K562 (cell line): ENCODE measurements around the gene NCOA3. TPM values are rescaled to one million over a fixed set of nuclear protein-coding genes. Genes with fewer than 3 reads are reported as not detected.

Experiments
- CUX1 ChIP-seq: fragments of 200-800 bp; sonication (Bioruptor generic); IDR thresholded peaks from 2 replicates; pipeline ENCODE4 v1.6.1; 2016; ENCODE audit warnings: missing genetic modification characterization, missing compliant biosample characterization
- E2F6 ChIP-seq, 2 experiments: IDR thresholded peaks; 2 replicates each; pipeline ENCODE4 v1.6.1; 2011; ENCODE audit warnings: borderline replicate concordance in 1 of 2, control low read depth in 1 of 2, low read depth in 1 of 2, low read length in 1 of 2, mild to moderate bottlenecking in 1 of 2, mixed read lengths in 1 of 2, moderate library complexity in 1 of 2; ENCODE audit not compliant: insufficient read depth in 1 of 2, insufficient read length in 1 of 2, poor library complexity in 1 of 2, severe bottlenecking in 1 of 2; ENCODE audit errors: extremely low read depth in 1 of 2
- MBD1 ChIP-seq: fragments of 250-450 bp; sonication (Bioruptor Pico); IDR thresholded peaks from 2 replicates; pipeline ENCODE4 v1.8.0; 2022; ENCODE audit warnings: inconsistent platforms
- MITF ChIP-seq: IDR thresholded peaks from 2 replicates; pipeline ENCODE4 v1.6.1; 2014; ENCODE audit warnings: antibody characterized with exemption
- NCOA1 ChIP-seq: fragments of 450-650 bp; IDR thresholded peaks from 2 replicates; pipeline ENCODE4 v1.6.1; 2016; ENCODE audit warnings: low read depth
- NCOR1 ChIP-seq: fragments of 450-650 bp; IDR thresholded peaks from 2 replicates; pipeline ENCODE4 v1.6.1; 2016; ENCODE audit warnings: mild to moderate bottlenecking, moderate library complexity
- RBM34 ChIP-seq: fragments of 200-400 bp; formaldehyde crosslinking; IDR thresholded peaks from 2 replicates; pipeline ENCODE4 v1.6.1; 2018; ENCODE audit warnings: low read length, borderline replicate concordance; ENCODE audit not compliant: insufficient read depth
- USF1 ChIP-seq: sonication (generic); formaldehyde crosslinking; IDR thresholded peaks from 2 replicates; pipeline ENCODE4 v1.9.0; 2022; ENCODE audit warnings: mild to moderate bottlenecking, missing genetic modification reagents
- YBX1 ChIP-seq: fragments of 450-650 bp; IDR thresholded peaks from 2 replicates; pipeline ENCODE4 v1.7.1; 2016; ENCODE audit warnings: mild to moderate bottlenecking
- ZFP30 ChIP-seq: fragments of 250-450 bp; sonication (Bioruptor Pico); IDR thresholded peaks from 2 replicates; pipeline ENCODE4 v1.8.0; 2022; ENCODE audit warnings: moderate library complexity, mild to moderate bottlenecking, inconsistent platforms, borderline replicate concordance
- ZKSCAN3 ChIP-seq: fragments of 250-450 bp; sonication (Bioruptor Pico); IDR thresholded peaks from 2 replicates; pipeline ENCODE4 v1.4.0; 2020
- ZNF592 ChIP-seq: fragments of 450-650 bp; IDR thresholded peaks from 2 replicates; pipeline ENCODE4 v1.6.1; 2017; ENCODE audit warnings: antibody characterized with exemption, mild to moderate bottlenecking
- polyA plus RNA-seq, 8 experiments: library from polyadenylated mRNA; depleted of rRNA in 4 of 8; stranded (reverse) in 5 of 8; unstranded in 3 of 8; fragments of >200 nt; fragmentation: Nextera tagmentation in 2 of 8; fragmentation: Illumina TruSeq in 1 of 8; extraction: Ambion mirVana in 2 of 8; extraction: Trizol in 1 of 8; gene quantifications; 2 replicates each; pipeline versions ENCODE4 v1.2.1 to v1.2.3, GENCODE V29; 2011 to 2014; ENCODE audit warnings: inconsistent platforms in 1 of 8, missing spikeins in 1 of 8
- total RNA-seq, 7 experiments: library from RNA; depleted of rRNA in 6 of 7; stranded (reverse); fragments of >200 nt in 6 of 7; fragmentation: Illumina TruSeq in 2 of 7; extraction: Trizol in 2 of 7; gene quantifications; 2 replicates each; pipeline versions ENCODE4 v1.2.1 to v1.2.3, GENCODE V29; 2011 to 2021; ENCODE audit warnings: low replicate concordance in 1 of 7

The NCOA3 gene
- total and polyA plus RNA-seq, 9 of the 15 experiments (the other 6 are each of a cell fraction or from before 2014, with no cell fraction given): 3.2 to 24.3 (median 14.4) TPM

- no peak for TF ChIP-seq USF1 (CRISPR knock-in tag)
- TF ChIP-seq ZKSCAN3 (CRISPR knock-in tag): no peak
- TF ChIP-seq MBD1: no peak
- no peak for TF ChIP-seq YBX1
- peak; percentile 55 to 68 for TF ChIP-seq E2F6 (IDR thresholded peaks at IDR 0.05; ENCODE audit: borderline replicate concordance in 1 of 2, extremely low read depth in 1 of 2, insufficient read depth in 1 of 2, insufficient read length in 1 of 2, low read depth in 1 of 2, low read length in 1 of 2, poor library complexity in 1 of 2, severe bottlenecking in 1 of 2)
- TF ChIP-seq RBM34: no peak
- TF ChIP-seq ZFP30: no peak
- no peak for TF ChIP-seq MITF
- 0 out of 2 replicates have a peak, but pooled peaks have one; percentile 53 for TF ChIP-seq ZNF592
- TF ChIP-seq CUX1 (CRISPR knock-in tag): no peak
- no peak for TF ChIP-seq NCOA1
- TF ChIP-seq NCOR1: no peak; the same call in 1 of the 2 replicates
Observed at GRCh38 chr20:47576516-47577033, 74.9 kb downstream of the NCOA3 start (continued).
